A549 treated with ZK216348 at 1 μM for 4 hours (cell line): Measurements from ENCODE around the gene ANO7. TPM values are rescaled to one million over a fixed set of nuclear protein-coding genes. Genes with fewer than 3 reads are reported as not detected.

Experiments used
- total RNA-seq: library from RNA; stranded (reverse); fragments of 200-300 nt; extraction: Qiagen RNA extraction; gene quantifications from 5 replicates; pipeline ENCODE4 v1.2.3, GENCODE V29; 2022; ENCODE audit warnings: low read depth

ANO7 gene
- 1.3 to 3.0 TPM (median 2.2 TPM) in 5 replicates for total RNA-seq

GRCh38 chr2:241188361-241189092 lies at the start of gene ANO7:
ANO7 (plus strand) TSS chr2:241188677; CDS start chr2:241190064, 1,387 bp downstream.

GRCh38 chr2:241148891-241149674 lies 39.4 kb upstream of the ANO7 start, which contains the start of gene PASK:
PASK (minus strand) TSS chr2:241149472; CDS start chr2:241143032, 6,440 bp downstream.

GRCh38 chr2:241149925-241150659 lies 38.4 kb upstream of the ANO7 start, which contains the start of gene PPP1R7:
PPP1R7 (plus strand) TSS chr2:241150467; CDS start chr2:241150496, 29 bp downstream.

Other genes starting within 250 kb of the ANO7 start
- gene SNED1, start 190.1 kb upstream of the ANO7 start, total RNA-seq, result 0.33 to 1.1 TPM (median 0.67 TPM) in 5 replicates
- 23.5 to 30.9 TPM (median 25.3 TPM) in 5 replicates for gene MTERF4, start 86.4 kb upstream of the ANO7 start, total RNA-seq
- gene PASK, start 39.2 kb upstream of the ANO7 start, total RNA-seq, result 6.8 to 9.2 TPM (median 8.5 TPM) in 5 replicates
- gene PPP1R7, start 38.2 kb upstream of the ANO7 start, total RNA-seq, result 57.9 to 84.0 TPM (median 61.3 TPM) in 5 replicates
- gene HDLBP, start 127.0 kb downstream of the ANO7 start, total RNA-seq, result 265 to 299 TPM (median 267 TPM) in 5 replicates
- 212 to 286 TPM (median 265 TPM) in 5 replicates for gene SEPTIN2, start 127.2 kb downstream of the ANO7 start, total RNA-seq
- 15.1 to 30.1 TPM (median 27.0 TPM) in 5 replicates for gene FARP2, start 167.6 kb downstream of the ANO7 start, total RNA-seq